Neural crest cell (in vitro differentiated cells): ENCODE data around the gene PEX10. TPM values are rescaled to one million over a fixed set of nuclear protein-coding genes. Genes with fewer than 3 reads are reported as not detected.

Experiments
- DNase-seq: peaks from one replicate; pipeline ENCODE4 v3.0.0; 2021; ENCODE audit warnings: low read depth, mixed read lengths, low spot score
- H3K27ac Mint-ChIP-seq: one replicate; pipeline ENCODE4 v1.8.0; 2021; ENCODE audit warnings: mild to moderate bottlenecking, mixed read lengths; ENCODE audit not compliant: unreplicated experiment
- H3K27me3 Mint-ChIP-seq: 2 replicates; pipeline ENCODE4 v1.8.0; 2021; ENCODE audit warnings: low read depth, mild to moderate bottlenecking, mixed read lengths
- H3K36me3 Mint-ChIP-seq: 2 replicates; pipeline ENCODE4 v1.8.0; 2021; ENCODE audit warnings: low read depth, mild to moderate bottlenecking, mixed read lengths
- H3K4me1 Mint-ChIP-seq: 2 replicates; pipeline ENCODE4 v1.8.0; 2021; ENCODE audit warnings: mixed read lengths
- H3K4me3 Mint-ChIP-seq: one replicate; pipeline ENCODE4 v1.8.0; 2021; ENCODE audit warnings: mild to moderate bottlenecking, mixed read lengths
- H3K9me3 Mint-ChIP-seq: 2 replicates; pipeline ENCODE4 v1.8.0; 2021; ENCODE audit warnings: mixed read lengths
- CTCF ChIP-seq: fragments of 200-600 bp; sonication (generic); conservative IDR thresholded peaks from 2 replicates; pipeline ENCODE4 v1.5.0; 2021; ENCODE audit warnings: antibody characterized with exemption, mild to moderate bottlenecking
- total RNA-seq: library from RNA; stranded (reverse); gene quantifications from 2 replicates; pipeline ENCODE4 v1.2.1, GENCODE V29; 2021

PEX10 gene
- total RNA-seq, 1 donor from 2014 or later = 31.2 TPM

GRCh38 chr1:2368053-2368744 lies 44.2 kb downstream of the PEX10 start:
- H3K9me3 Mint-ChIP-seq = peaks cover 5% of the 10 kb centered on the region
- no peak for TF ChIP-seq CTCF
- no peak overlapping the region for H3K27ac Mint-ChIP-seq
- no peak for DNase-seq
- H3K27me3 Mint-ChIP-seq = no peaks in the 10 kb centered on the region
- no peak overlapping the region for H3K4me3 Mint-ChIP-seq
- no peaks in the 10 kb centered on the region for H3K4me1 Mint-ChIP-seq
- peaks cover 17% of the 10 kb centered on the region for H3K36me3 Mint-ChIP-seq

GRCh38 chr1:2363847-2364513 lies 48.4 kb downstream of the PEX10 start:
- no peaks in the 10 kb centered on the region for H3K4me1 Mint-ChIP-seq
- no peaks in the 10 kb centered on the region for H3K27me3 Mint-ChIP-seq
- H3K36me3 Mint-ChIP-seq = peaks cover 25% of the 10 kb centered on the region
- no peak overlapping the region for H3K27ac Mint-ChIP-seq
- no peak for DNase-seq
- TF ChIP-seq CTCF = no peak
- H3K9me3 Mint-ChIP-seq = peaks cover 5% of the 10 kb centered on the region
- no peak overlapping the region for H3K4me3 Mint-ChIP-seq

- no peak overlapping the region for H3K27ac Mint-ChIP-seq
- TF ChIP-seq CTCF = no peak
- H3K27me3 Mint-ChIP-seq = no peaks in the 10 kb centered on the region
- peaks cover 19% of the 10 kb centered on the region for H3K36me3 Mint-ChIP-seq
- H3K4me1 Mint-ChIP-seq = no peaks in the 10 kb centered on the region
- H3K4me3 Mint-ChIP-seq = no peak overlapping the region
- peaks cover 5% of the 10 kb centered on the region for H3K9me3 Mint-ChIP-seq
- DNase-seq = no peak
Measured at GRCh38 chr1:2360588-2361364, 51.6 kb downstream of the PEX10 start.

- no peak overlapping the region for H3K27ac Mint-ChIP-seq
- no peak for TF ChIP-seq CTCF
- no peak for DNase-seq
- peaks cover 15% of the 10 kb centered on the region for H3K36me3 Mint-ChIP-seq
- H3K4me3 Mint-ChIP-seq = no peak overlapping the region
- peaks cover 3% of the 10 kb centered on the region for H3K9me3 Mint-ChIP-seq
- H3K27me3 Mint-ChIP-seq = no peaks in the 10 kb centered on the region
- no peaks in the 10 kb centered on the region for H3K4me1 Mint-ChIP-seq
Measured at GRCh38 chr1:2358651-2359640, 53.4 kb downstream of the PEX10 start.

GRCh38 chr1:2358072-2358471 lies 54.3 kb downstream of the PEX10 start:
- no peak for TF ChIP-seq CTCF
- Mint-ChIP-seq H3K36me3 (peaks cover 9% of the 10 kb centered on the region), H3K27me3 (no peaks in the 10 kb centered on the region), H3K4me1 (no peaks in the 10 kb centered on the region), H3K9me3 (no peaks in the 10 kb centered on the region), H3K4me3 (no peak overlapping the region), H3K27ac (no peak overlapping the region)
- DNase-seq = no peak
